ENCODE data around the gene PSMB11. TPM values are rescaled to one million over a fixed set of nuclear protein-coding genes. Genes with fewer than 3 reads are reported as not detected.
"Not testable (repeated sequence)": the region's sequence is repeated elsewhere in the genome, so short reads cannot be mapped to it uniquely, and the experiment has no call there.

PSMB11 gene
- total RNA-seq, 1 donor from 2014 or later, result not detected

- ATAC-seq (peak; percentile 40), DNase-seq (ENCODE audit: missing footprints) (peak; percentile 93)
- intact Hi-C loops (cut with DNase I), result no loop called here
These were observed 31.9 kb upstream of the PSMB11 start, which contains the start of gene C14orf93 for GRCh38 chr14:23009939-23010726. Gene C14orf93 (minus strand): TSS chr14:23010143. CDS start chr14:22999023, 11,120 bp downstream.

- intact Hi-C loops (cut with DNase I), result no loop called here
- DNase-seq (ENCODE audit: missing footprints), result no peak
- no peak for ATAC-seq
These were observed 28.8 kb upstream of the PSMB11 start for GRCh38 chr14:23013054-23013748.

- ATAC-seq; DNase-seq (ENCODE audit: missing footprints); intact Hi-C loops (cut with DNase I): not testable (repeated sequence)
These were observed 28.3 kb upstream of the PSMB11 start for GRCh38 chr14:23013749-23014054.

- intact Hi-C loops (cut with DNase I), result no loop called here
- ATAC-seq, result no peak
- no peak for DNase-seq (ENCODE audit: missing footprints)
These were observed 26.4 kb upstream of the PSMB11 start for GRCh38 chr14:23015618-23016017.

GRCh38 chr14:23017091-23017490, 24.9 kb upstream of the PSMB11 start:
- DNase-seq (ENCODE audit: missing footprints) (no peak), ATAC-seq (no peak)
- intact Hi-C loops (cut with DNase I), result no loop called here

- intact Hi-C loops (cut with DNase I), result no loop called here
- ATAC-seq, result no peak
These were observed 23.9 kb upstream of the PSMB11 start for GRCh38 chr14:23018107-23018506.

GRCh38 chr14:23020143-23021128, 21.6 kb upstream of the PSMB11 start:
- no peak for ATAC-seq
- intact Hi-C loops (cut with DNase I), result no loop called here
- no peak for DNase-seq (ENCODE audit: missing footprints)

More at GRCh38 chr14:23018107-23018506, 23.9 kb upstream of the PSMB11 start:
- no peak for DNase-seq (ENCODE audit: missing footprints)

GRCh38 chr14:23021434-23021833, 20.6 kb upstream of the PSMB11 start:
- ATAC-seq (no peak), DNase-seq (ENCODE audit: missing footprints) (no peak)
- intact Hi-C loops (cut with DNase I), result no loop called here

- DNase-seq (ENCODE audit: missing footprints) (no peak), ATAC-seq (no peak)
- intact Hi-C loops (cut with DNase I), result no loop called here
These were observed 20.0 kb upstream of the PSMB11 start for GRCh38 chr14:23021889-23022442.

- intact Hi-C loops (cut with DNase I), result no loop called here
- DNase-seq (ENCODE audit: missing footprints) (no peak), ATAC-seq (no peak)
These were observed 18.8 kb upstream of the PSMB11 start for GRCh38 chr14:23023022-23023794.

GRCh38 chr14:23023795-23024152, 18.2 kb upstream of the PSMB11 start:
- ATAC-seq (no peak), DNase-seq (ENCODE audit: missing footprints) (no peak)
- intact Hi-C loops (cut with DNase I), result no loop called here

GRCh38 chr14:23024612-23025075, 17.4 kb upstream of the PSMB11 start:
- no peak for DNase-seq (ENCODE audit: missing footprints)
- intact Hi-C loops (cut with DNase I), result no loop called here
- ATAC-seq, result no peak

GRCh38 chr14:23025151-23025814, 16.7 kb upstream of the PSMB11 start:
- DNase-seq (ENCODE audit: missing footprints), result no peak
- intact Hi-C loops (cut with DNase I), result no loop called here
- no peak for ATAC-seq

- intact Hi-C loops (cut with DNase I), result no loop called here
- DNase-seq (ENCODE audit: missing footprints) (no peak), ATAC-seq (no peak)
These were observed 13.2 kb upstream of the PSMB11 start for GRCh38 chr14:23028799-23029198.

- intact Hi-C loops (cut with DNase I), result no loop called here
- ATAC-seq, result no peak
- no peak for DNase-seq (ENCODE audit: missing footprints)
These were observed 11.1 kb upstream of the PSMB11 start for GRCh38 chr14:23030936-23031335.

- intact Hi-C loops (cut with DNase I), result no loop called here
- ATAC-seq (no peak), DNase-seq (ENCODE audit: missing footprints) (no peak)
These were observed 8.7 kb upstream of the PSMB11 start for GRCh38 chr14:23033251-23033727.

GRCh38 chr14:23033801-23034497, 8.1 kb upstream of the PSMB11 start:
- DNase-seq (ENCODE audit: missing footprints) (no peak), ATAC-seq (no peak)
- intact Hi-C loops (cut with DNase I), result loop anchor here (2.0 kb wide), 1 partner anchor 27 kb away; no protein-coding TSS in a partner anchor
